Neural progenitor cell (in vitro differentiated cells): ENCODE results near the gene OR2V2. TPM values are rescaled to one million over a fixed set of nuclear protein-coding genes. Genes with fewer than 3 reads are reported as not detected.

ENCODE experiments used
- DNase-seq: peaks from one replicate; pipeline ENCODE4 v3.0.0-alpha.2; 2016; ENCODE audit warnings: low spot score
- H2AFZ ChIP-seq: fragments of 200-600 bp; sonication (generic); replicated peaks from 2 replicates; pipeline ENCODE4 v1.6.1; 2016; ENCODE audit warnings: antibody characterized with exemption
- H3F3A ChIP-seq: fragments of 200-600 bp; sonication (generic); 2 replicates; pipeline ENCODE4 v1.6.1; 2016; ENCODE audit warnings: antibody characterized with exemption, low read depth
- H3K27ac ChIP-seq: fragments of 200-600 bp; sonication (generic); 2 replicates; pipeline ENCODE4 v1.5.1; 2016; ENCODE audit warnings: mild to moderate bottlenecking
- H3K27me3 ChIP-seq: fragments of 200-600 bp; sonication (generic); 2 replicates; pipeline ENCODE4 v1.6.1; 2016; ENCODE audit warnings: mild to moderate bottlenecking, moderate library complexity
- H3K36me3 ChIP-seq: fragments of 200-600 bp; sonication (generic); 2 replicates; pipeline ENCODE4 v1.5.1; 2016
- H3K4me1 ChIP-seq: fragments of 200-600 bp; sonication (generic); 2 replicates; pipeline ENCODE4 v1.6.1; 2016; ENCODE audit warnings: mixed run types
- H3K4me2 ChIP-seq: fragments of 200-600 bp; sonication (generic); 2 replicates; pipeline ENCODE4 v1.6.1; 2016
- H3K4me3 ChIP-seq: fragments of 200-600 bp; sonication (generic); 2 replicates; pipeline ENCODE4 v1.5.1; 2016
- H3K79me2 ChIP-seq: fragments of 200-600 bp; sonication (generic); 2 replicates; pipeline ENCODE4 v1.6.1; 2016; ENCODE audit warnings: low read depth
- H3K9ac ChIP-seq: fragments of 200-600 bp; sonication (generic); 2 replicates; pipeline ENCODE4 v1.6.1; 2016
- H3K9me3 ChIP-seq: fragments of 200-600 bp; sonication (generic); 2 replicates; pipeline ENCODE4 v1.5.1; 2016; ENCODE audit warnings: low read depth
- H4K20me1 ChIP-seq: fragments of 200-600 bp; sonication (generic); 2 replicates; pipeline ENCODE4 v1.6.1; 2016; ENCODE audit warnings: low read depth
- H3K27ac Mint-ChIP-seq: 3 replicates; pipeline ENCODE4 v1.8.0; 2021; ENCODE audit warnings: mixed read lengths
- H3K27me3 Mint-ChIP-seq: 2 replicates; pipeline ENCODE4 v1.8.0; 2022; ENCODE audit warnings: low read depth, mild to moderate bottlenecking, inconsistent platforms, moderate library complexity, mixed read lengths; ENCODE audit not compliant: insufficient read depth
- H3K36me3 Mint-ChIP-seq: 3 replicates; pipeline ENCODE4 v1.8.0; 2021; ENCODE audit warnings: mixed read lengths
- H3K4me1 Mint-ChIP-seq: 3 replicates; pipeline ENCODE4 v1.8.0; 2021; ENCODE audit warnings: mixed read lengths
- H3K4me3 Mint-ChIP-seq: 3 replicates; pipeline ENCODE4 v1.8.0; 2021; ENCODE audit warnings: mild to moderate bottlenecking, moderate library complexity, mixed read lengths
- H3K9me3 Mint-ChIP-seq: 3 replicates; pipeline ENCODE4 v1.8.0; 2020; ENCODE audit warnings: mixed read lengths
- EZH2 ChIP-seq: fragments of 200-600 bp; sonication (generic); IDR thresholded peaks from 2 replicates; pipeline ENCODE4 v1.6.1; 2017; ENCODE audit warnings: antibody characterized with exemption, mild to moderate bottlenecking, moderate library complexity
- EZH2phosphoT487 ChIP-seq: fragments of 200-600 bp; sonication (generic); IDR thresholded peaks from 2 replicates; pipeline ENCODE4 v1.6.1; 2017; ENCODE audit warnings: antibody characterized with exemption
- total RNA-seq: library from RNA; depleted of rRNA; stranded (reverse); fragments of >200 nt; gene quantifications from 2 replicates; pipeline ENCODE4 v1.2.3, GENCODE V29; 2015; ENCODE audit warnings: low replicate concordance
- TF ChIP-seq, protein P1 (sequence below): fragments of 200-600 bp; sonication (generic); IDR thresholded peaks from 2 replicates; pipeline ENCODE4 v1.5.1; 2017; ENCODE audit warnings: antibody characterized with exemption, mild to moderate bottlenecking

OR2V2 gene
- total RNA-seq, 1 donor from 2014 or later: not detected

DNA sequence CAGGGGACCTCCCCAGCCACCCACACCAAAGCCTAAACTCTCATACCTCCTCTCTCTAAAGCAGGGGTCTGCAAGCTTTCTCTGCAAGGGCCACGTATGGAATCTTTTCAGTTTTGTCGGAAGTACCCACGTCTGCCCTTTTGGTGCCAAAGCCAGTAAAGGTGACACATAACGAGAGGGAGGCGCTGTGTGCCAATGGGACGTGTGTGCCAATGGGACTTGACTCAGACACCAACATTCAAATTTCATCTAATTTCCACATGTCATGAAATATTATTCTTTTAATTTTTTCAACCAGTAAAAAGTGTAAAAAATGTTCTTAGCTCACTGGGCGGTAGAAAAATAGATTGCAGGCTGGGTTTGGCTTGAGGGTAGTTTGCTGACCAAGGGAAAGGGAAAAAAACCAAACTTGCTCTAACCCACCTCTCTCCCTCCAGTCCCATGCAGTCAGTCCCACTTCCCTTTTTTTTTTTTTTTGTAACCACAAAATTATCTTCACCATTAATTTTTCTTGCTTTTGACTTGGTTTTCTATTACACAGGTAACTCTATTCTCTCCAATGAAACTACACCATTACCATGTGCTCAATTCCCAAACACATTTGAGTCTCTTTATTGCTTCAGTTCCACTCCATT is 41.9 kb upstream of the OR2V2 start:
- Histone ChIP-seq H4K20me1 (no peaks in the 10 kb centered on the region), H3K27ac (no peak overlapping the region), H3K27me3 (peaks cover 66% of the 10 kb centered on the region), H3K79me2 (no peaks in the 10 kb centered on the region), H3F3A (peaks cover 5% of the 10 kb centered on the region), H3K4me1 (no peaks in the 10 kb centered on the region), H3K36me3 (no peaks in the 10 kb centered on the region), H2AFZ (no peak overlapping the region), H3K4me2 (no peak overlapping the region), H3K9me3 (no peaks in the 10 kb centered on the region), H3K9ac (no peak overlapping the region), H3K4me3 (no peak overlapping the region)
- no peak for TF ChIP-seq EZH2
- TF ChIP-seq, protein P1, sequence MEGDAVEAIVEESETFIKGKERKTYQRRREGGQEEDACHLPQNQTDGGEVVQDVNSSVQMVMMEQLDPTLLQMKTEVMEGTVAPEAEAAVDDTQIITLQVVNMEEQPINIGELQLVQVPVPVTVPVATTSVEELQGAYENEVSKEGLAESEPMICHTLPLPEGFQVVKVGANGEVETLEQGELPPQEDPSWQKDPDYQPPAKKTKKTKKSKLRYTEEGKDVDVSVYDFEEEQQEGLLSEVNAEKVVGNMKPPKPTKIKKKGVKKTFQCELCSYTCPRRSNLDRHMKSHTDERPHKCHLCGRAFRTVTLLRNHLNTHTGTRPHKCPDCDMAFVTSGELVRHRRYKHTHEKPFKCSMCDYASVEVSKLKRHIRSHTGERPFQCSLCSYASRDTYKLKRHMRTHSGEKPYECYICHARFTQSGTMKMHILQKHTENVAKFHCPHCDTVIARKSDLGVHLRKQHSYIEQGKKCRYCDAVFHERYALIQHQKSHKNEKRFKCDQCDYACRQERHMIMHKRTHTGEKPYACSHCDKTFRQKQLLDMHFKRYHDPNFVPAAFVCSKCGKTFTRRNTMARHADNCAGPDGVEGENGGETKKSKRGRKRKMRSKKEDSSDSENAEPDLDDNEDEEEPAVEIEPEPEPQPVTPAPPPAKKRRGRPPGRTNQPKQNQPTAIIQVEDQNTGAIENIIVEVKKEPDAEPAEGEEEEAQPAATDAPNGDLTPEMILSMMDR: no peak
- TF ChIP-seq EZH2phosphoT487: no peak
- Mint-ChIP-seq H3K36me3 (no peaks in the 10 kb centered on the region), H3K27ac (no peak overlapping the region), H3K27me3 (peaks cover 40% of the 10 kb centered on the region), H3K4me1 (peaks cover 4% of the 10 kb centered on the region), H3K4me3 (no peak overlapping the region), H3K9me3 (peaks cover 2% of the 10 kb centered on the region)
- no peak for DNase-seq

DNA sequence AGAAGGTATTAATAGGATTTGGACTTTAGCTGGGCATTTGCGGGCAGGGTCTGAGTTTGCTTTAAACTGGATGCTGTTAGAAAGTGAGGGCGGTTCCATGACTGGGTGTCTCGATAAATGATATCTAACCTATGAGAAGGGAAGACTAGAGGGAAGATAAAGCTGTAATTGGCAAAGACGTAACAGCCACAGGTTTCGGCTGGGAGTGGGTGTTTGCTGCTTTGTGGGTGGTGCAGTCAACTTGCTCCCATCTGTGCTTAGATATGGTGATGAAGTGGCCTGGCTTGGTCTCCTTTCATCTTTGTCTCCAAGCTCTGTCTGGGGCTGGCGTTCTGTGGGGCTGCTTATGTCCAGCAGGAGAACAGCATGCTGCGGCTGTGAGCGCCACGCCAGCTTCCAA is 39.7 kb upstream of the OR2V2 start:
- Histone ChIP-seq H3F3A (peaks cover 4% of the 10 kb centered on the region), H3K9ac (no peak overlapping the region), H3K79me2 (no peaks in the 10 kb centered on the region), H2AFZ (no peak overlapping the region), H3K4me1 (no peaks in the 10 kb centered on the region), H3K27ac (no peak overlapping the region), H4K20me1 (no peaks in the 10 kb centered on the region), H3K9me3 (no peaks in the 10 kb centered on the region), H3K27me3 (peaks cover 83% of the 10 kb centered on the region), H3K36me3 (no peaks in the 10 kb centered on the region), H3K4me3 (no peak overlapping the region), H3K4me2 (no peak overlapping the region)
- no peak overlapping the region for H3K27ac Mint-ChIP-seq
- no peak overlapping the region for H3K4me3 Mint-ChIP-seq
- peaks cover 50% of the 10 kb centered on the region for H3K27me3 Mint-ChIP-seq
- no peaks in the 10 kb centered on the region for H3K36me3 Mint-ChIP-seq
- peaks cover 4% of the 10 kb centered on the region for H3K4me1 Mint-ChIP-seq
- no peak for DNase-seq
- H3K9me3 Mint-ChIP-seq: peaks cover 2% of the 10 kb centered on the region
- TF ChIP-seq, protein P1: no peak
- no peak for TF ChIP-seq EZH2
- TF ChIP-seq EZH2phosphoT487: no peak

DNA sequence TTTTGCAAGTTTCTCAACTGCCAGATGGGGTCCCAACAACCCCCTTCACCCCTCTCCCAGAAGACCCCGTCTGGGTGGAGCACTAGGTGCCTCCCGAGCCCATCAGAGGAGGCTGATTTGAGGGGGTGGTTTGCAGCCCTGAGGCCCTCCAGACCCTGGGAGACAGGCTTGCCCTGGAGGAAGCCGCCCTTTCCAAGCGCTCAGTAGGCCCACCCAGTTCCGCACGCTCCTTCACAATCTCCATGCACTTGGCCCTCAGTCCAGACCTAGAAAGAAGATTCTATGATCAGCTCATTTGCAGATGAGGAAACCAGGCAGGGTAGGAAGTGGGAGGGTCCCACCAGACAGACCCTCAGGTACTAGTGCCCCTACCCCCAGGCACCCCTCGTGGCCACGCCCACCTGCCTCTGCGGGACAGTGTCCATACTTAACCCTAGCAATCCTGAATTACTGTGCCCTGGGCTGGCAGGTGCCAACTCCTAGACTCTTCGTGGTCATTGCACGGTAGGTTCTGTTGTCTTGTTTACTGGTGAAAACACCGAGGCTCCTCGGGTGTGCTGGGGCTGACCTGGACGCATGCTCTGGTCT is 38.7 kb upstream of the OR2V2 start:
- H4K20me1 ChIP-seq: no peaks in the 10 kb centered on the region
- H3K4me1 ChIP-seq: no peaks in the 10 kb centered on the region
- no peak overlapping the region for H3K27ac Mint-ChIP-seq
- no peaks in the 10 kb centered on the region for H3K9me3 ChIP-seq
- no peak overlapping the region for H3K4me3 ChIP-seq
- TF ChIP-seq EZH2phosphoT487: no peak
- no peak for TF ChIP-seq EZH2
- TF ChIP-seq, protein P1: no peak
- H3K27me3 ChIP-seq: peaks cover 88% of the 10 kb centered on the region
- peak overlapping the region; percentile 10 for H3K4me3 Mint-ChIP-seq
- H3K27ac ChIP-seq: no peak overlapping the region
- no peaks in the 10 kb centered on the region for H3K36me3 Mint-ChIP-seq
- DNase-seq: no peak
- no peak overlapping the region for H2AFZ ChIP-seq
- no peak overlapping the region for H3K4me2 ChIP-seq
- H3K4me1 Mint-ChIP-seq: peaks cover 4% of the 10 kb centered on the region
- peaks cover 4% of the 10 kb centered on the region for H3K9me3 Mint-ChIP-seq
- peaks cover 4% of the 10 kb centered on the region for H3F3A ChIP-seq
- H3K27me3 Mint-ChIP-seq: peaks cover 49% of the 10 kb centered on the region
- no peaks in the 10 kb centered on the region for H3K79me2 ChIP-seq
- H3K36me3 ChIP-seq: no peaks in the 10 kb centered on the region
- H3K9ac ChIP-seq: no peak overlapping the region
